ENCODE results near the gene PCDHGC5. TPM values are rescaled to one million over a fixed set of nuclear protein-coding genes. Genes with fewer than 3 reads are reported as not detected.

PCDHGC5 gene
- total RNA-seq, 1 experiment from 2014 or later: 0.40 TPM

DNA sequence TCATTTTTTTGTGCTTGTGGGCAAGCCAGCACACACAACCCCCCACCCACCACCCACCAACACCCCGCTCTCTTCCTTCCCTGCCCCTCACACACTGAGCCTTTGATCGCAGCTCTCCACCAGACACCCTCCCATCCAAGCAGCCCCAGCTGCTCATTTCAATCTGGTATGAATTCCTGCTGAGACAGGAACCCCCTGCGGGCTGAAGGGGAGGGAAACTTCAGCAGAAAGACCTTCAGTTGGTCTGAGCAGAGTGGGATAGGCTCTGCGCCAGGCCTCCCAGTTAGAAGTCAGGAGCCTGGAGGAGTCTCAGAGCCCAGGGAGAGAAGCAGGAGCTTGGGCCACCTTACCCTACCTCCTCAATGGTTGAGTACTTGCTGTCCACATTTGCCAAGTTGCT lies 7.2 kb downstream of the PCDHGC5 start:
- no peaks in the 10 kb centered on the region for H3K36me3 ChIP-seq (ENCODE audit: low read depth, low read length)
- H3K4me1 ChIP-seq (ENCODE audit: insufficient read depth, low read length): no peaks in the 10 kb centered on the region
- H3K27me3 ChIP-seq (ENCODE audit: low read length): no peaks in the 10 kb centered on the region
- H3K79me2 ChIP-seq (ENCODE audit: low read length): no peaks in the 10 kb centered on the region
- no TSS peak for BruUV-seq (replicated peaks)
- H3K9ac ChIP-seq (ENCODE audit: low read length): no peak overlapping the region
- DNase-seq (no peak), ATAC-seq (no peak)
- no peak overlapping the region for H3K27ac ChIP-seq (ENCODE audit: low read length)
- no peak overlapping the region for H3K4me2 ChIP-seq (ENCODE audit: low read length)
- TF ChIP-seq EZH2phosphoT487 (IDR thresholded peaks at IDR 0.05; ENCODE audit: borderline replicate concordance, low read length) (no peak), EZH2 (IDR thresholded peaks at IDR 0.05; ENCODE audit: low read length, unreplicated experiment) (no peak)
- no peak overlapping the region for H2AFZ ChIP-seq (ENCODE audit: low read length)
- CTCF ChIA-PET: no interaction called here
- no peaks in the 10 kb centered on the region for H3F3A ChIP-seq (ENCODE audit: low read length, unreplicated experiment)
- no peak overlapping the region for H3K4me3 ChIP-seq (ENCODE audit: low read length)
- no peaks in the 10 kb centered on the region for H3K9me2 ChIP-seq (replicated peaks; ENCODE audit: low read length)
- H3K9me3 ChIP-seq (ENCODE audit: low read length): no peaks in the 10 kb centered on the region
- H4K20me1 ChIP-seq (ENCODE audit: low read length): no peaks in the 10 kb centered on the region
- POLR2A ChIA-PET (ENCODE audit: unreplicated experiment): no interaction called here
- intact Hi-C loops (cut with micrococcal nuclease): no loop called here

DNA sequence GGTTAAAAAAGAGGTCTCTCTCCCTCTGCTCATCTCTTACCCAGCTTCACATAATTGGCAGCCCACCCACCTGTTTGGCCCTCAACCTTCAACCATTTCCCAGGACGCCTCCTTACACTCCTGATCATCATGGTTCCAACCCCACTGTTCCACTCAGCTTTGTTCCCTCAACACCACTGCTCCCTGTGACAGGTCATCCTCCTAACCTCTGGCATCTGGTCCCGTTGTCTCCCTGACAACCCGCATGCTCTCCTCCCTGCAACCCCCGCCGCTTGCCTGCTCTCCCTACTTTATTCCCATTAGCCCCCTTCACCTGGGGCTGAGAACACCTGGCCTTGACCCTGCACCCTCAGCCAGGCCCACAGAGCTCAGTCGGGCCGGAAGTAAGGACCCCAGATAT lies 12.9 kb downstream of the PCDHGC5 start:
- Histone ChIP-seq H3K4me2 (ENCODE audit: low read length) (no peak overlapping the region), H3K27ac (ENCODE audit: low read length) (no peak overlapping the region), H3K9ac (ENCODE audit: low read length) (no peak overlapping the region), H3F3A (ENCODE audit: low read length, unreplicated experiment) (no peaks in the 10 kb centered on the region), H3K9me2 (replicated peaks; ENCODE audit: low read length) (no peaks in the 10 kb centered on the region), H3K9me3 (ENCODE audit: low read length) (no peaks in the 10 kb centered on the region), H3K4me1 (ENCODE audit: insufficient read depth, low read length) (no peaks in the 10 kb centered on the region), H3K27me3 (ENCODE audit: low read length) (no peaks in the 10 kb centered on the region), H3K79me2 (ENCODE audit: low read length) (no peaks in the 10 kb centered on the region), H2AFZ (ENCODE audit: low read length) (no peak overlapping the region), H4K20me1 (ENCODE audit: low read length) (no peaks in the 10 kb centered on the region), H3K4me3 (ENCODE audit: low read length) (no peak overlapping the region), H3K36me3 (ENCODE audit: low read depth, low read length) (no peaks in the 10 kb centered on the region)
- no peak for DNase-seq
- intact Hi-C loops (cut with micrococcal nuclease): no loop called here
- no peak for TF ChIP-seq EZH2 (IDR thresholded peaks at IDR 0.05; ENCODE audit: low read length, unreplicated experiment)
- TF ChIP-seq, protein P1, sequence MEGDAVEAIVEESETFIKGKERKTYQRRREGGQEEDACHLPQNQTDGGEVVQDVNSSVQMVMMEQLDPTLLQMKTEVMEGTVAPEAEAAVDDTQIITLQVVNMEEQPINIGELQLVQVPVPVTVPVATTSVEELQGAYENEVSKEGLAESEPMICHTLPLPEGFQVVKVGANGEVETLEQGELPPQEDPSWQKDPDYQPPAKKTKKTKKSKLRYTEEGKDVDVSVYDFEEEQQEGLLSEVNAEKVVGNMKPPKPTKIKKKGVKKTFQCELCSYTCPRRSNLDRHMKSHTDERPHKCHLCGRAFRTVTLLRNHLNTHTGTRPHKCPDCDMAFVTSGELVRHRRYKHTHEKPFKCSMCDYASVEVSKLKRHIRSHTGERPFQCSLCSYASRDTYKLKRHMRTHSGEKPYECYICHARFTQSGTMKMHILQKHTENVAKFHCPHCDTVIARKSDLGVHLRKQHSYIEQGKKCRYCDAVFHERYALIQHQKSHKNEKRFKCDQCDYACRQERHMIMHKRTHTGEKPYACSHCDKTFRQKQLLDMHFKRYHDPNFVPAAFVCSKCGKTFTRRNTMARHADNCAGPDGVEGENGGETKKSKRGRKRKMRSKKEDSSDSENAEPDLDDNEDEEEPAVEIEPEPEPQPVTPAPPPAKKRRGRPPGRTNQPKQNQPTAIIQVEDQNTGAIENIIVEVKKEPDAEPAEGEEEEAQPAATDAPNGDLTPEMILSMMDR (conservative IDR thresholded peaks at IDR 0.05; ENCODE audit: low read depth, low read length): no peak
- no peak for TF ChIP-seq EZH2phosphoT487 (IDR thresholded peaks at IDR 0.05; ENCODE audit: borderline replicate concordance, low read length)
- ATAC-seq: no peak
- ChIA-PET CTCF (no interaction called here), POLR2A (ENCODE audit: unreplicated experiment) (no interaction called here)
- no TSS peak for BruUV-seq (replicated peaks)

- ChIA-PET CTCF (no interaction called here), POLR2A (ENCODE audit: unreplicated experiment) (no interaction called here)
- BruUV-seq (replicated peaks): no TSS peak
- H4K20me1 ChIP-seq (ENCODE audit: low read length): no peaks in the 10 kb centered on the region
- no peaks in the 10 kb centered on the region for H3K9me2 ChIP-seq (replicated peaks; ENCODE audit: low read length)
- H3K36me3 ChIP-seq (ENCODE audit: low read depth, low read length): no peaks in the 10 kb centered on the region
- no peak overlapping the region for H3K4me2 ChIP-seq (ENCODE audit: low read length)
- no peaks in the 10 kb centered on the region for H3K9me3 ChIP-seq (ENCODE audit: low read length)
- no peaks in the 10 kb centered on the region for H3K79me2 ChIP-seq (ENCODE audit: low read length)
- DNase-seq: no peak
- no peak for ATAC-seq
- intact Hi-C loops (cut with micrococcal nuclease): no loop called here
- H2AFZ ChIP-seq (ENCODE audit: low read length): no peak overlapping the region
- TF ChIP-seq EZH2phosphoT487 (IDR thresholded peaks at IDR 0.05; ENCODE audit: borderline replicate concordance, low read length): no peak
- no peak for TF ChIP-seq EZH2 (IDR thresholded peaks at IDR 0.05; ENCODE audit: low read length, unreplicated experiment)
- TF ChIP-seq, protein P1 (conservative IDR thresholded peaks at IDR 0.05; ENCODE audit: low read depth, low read length): no peak
- H3K4me3 ChIP-seq (ENCODE audit: low read length): no peak overlapping the region
- H3K4me1 ChIP-seq (ENCODE audit: insufficient read depth, low read length): 0 out of 2 replicates have a peak, but pooled peaks cover 4% of the 10 kb centered on the region
- H3F3A ChIP-seq (ENCODE audit: low read length, unreplicated experiment): no peaks in the 10 kb centered on the region
- H3K27me3 ChIP-seq (ENCODE audit: low read length): no peaks in the 10 kb centered on the region
- H3K27ac ChIP-seq (ENCODE audit: low read length): no peak overlapping the region
- no peak overlapping the region for H3K9ac ChIP-seq (ENCODE audit: low read length)
Measured at GRCh38 chr5:141503681-141504080, 14.8 kb downstream of the PCDHGC5 start.
